Choroid plexus epithelial cell (primary cell): ENCODE results near the gene ADH7.
"Not testable (repeated sequence)": the region's sequence is repeated elsewhere in the genome, so short reads cannot be mapped to it uniquely, and the experiment has no call there.

Source experiments
- DNase-seq: peaks from one replicate; pipeline ENCODE4 v3.0.0-alpha.2; 2010; ENCODE audit warnings: low read depth
- H3K4me3 ChIP-seq: 2 replicates; pipeline ENCODE4 v1.5.1; 2011; ENCODE audit warnings: low read depth, mild to moderate bottlenecking, control low read depth, low read length, moderate library complexity
- CTCF ChIP-seq: conservative IDR thresholded peaks from 2 replicates; pipeline ENCODE4 v1.5.1; 2011; ENCODE audit warnings: low read depth, mild to moderate bottlenecking, control low read depth, inconsistent platforms, low read length, moderate library complexity

Gene ADH7

GRCh38 chr4:99382745-99383360, 52.3 kb downstream of the ADH7 start:
- no peak for TF ChIP-seq CTCF
- DNase-seq = peak; percentile 56
- no peak overlapping the region for H3K4me3 ChIP-seq

GRCh38 chr4:99381588-99382175, 53.5 kb downstream of the ADH7 start:
- no peak for TF ChIP-seq CTCF
- H3K4me3 ChIP-seq = no peak overlapping the region
- DNase-seq = no peak

- peak; percentile 47 for DNase-seq
- H3K4me3 ChIP-seq = no peak overlapping the region
- no peak for TF ChIP-seq CTCF
These were observed 55.6 kb downstream of the ADH7 start for GRCh38 chr4:99379571-99379970.

DNA sequence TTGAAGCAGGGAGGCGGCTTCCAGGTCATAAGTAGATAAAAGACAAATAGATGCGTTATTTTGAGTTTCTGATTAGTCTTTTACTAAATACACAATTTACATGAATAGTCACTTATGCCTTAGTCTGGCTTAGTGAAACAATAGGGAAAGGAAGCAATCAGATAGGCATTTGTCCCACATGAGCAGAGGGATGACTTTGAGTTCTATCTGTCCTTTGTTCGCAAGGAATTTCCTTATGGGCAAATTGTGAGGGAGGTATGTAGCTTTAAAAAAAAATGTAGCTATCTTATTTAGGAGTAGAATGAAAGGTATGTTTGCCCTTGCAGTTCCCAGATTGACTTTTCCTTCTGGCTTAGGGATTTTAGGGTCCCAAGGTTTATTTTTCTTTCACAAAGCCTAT, 56.3 kb downstream of the ADH7 start:
- no peak for DNase-seq
- TF ChIP-seq CTCF = no peak
- H3K4me3 ChIP-seq = no peak overlapping the region

DNA sequence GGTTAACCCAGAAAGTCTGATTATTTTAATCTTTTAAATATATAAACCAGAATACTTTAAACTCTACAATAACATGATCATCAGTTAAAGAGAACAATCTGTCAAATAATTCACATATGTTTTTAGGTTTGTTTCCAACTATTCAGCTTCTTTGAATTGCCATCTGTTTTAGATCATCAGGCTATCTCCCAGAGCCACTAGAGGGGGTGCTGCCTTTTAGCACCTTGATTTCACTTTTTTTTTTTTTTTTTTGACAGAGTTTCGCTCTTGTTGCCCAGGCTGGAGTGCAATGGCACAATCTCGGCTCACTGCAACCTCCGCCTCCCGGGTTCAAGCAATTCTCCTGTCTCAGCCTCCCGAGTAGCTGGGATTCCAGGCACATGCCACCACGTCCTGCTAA, 57.8 kb downstream of the ADH7 start:
- H3K4me3 ChIP-seq = not testable (repeated sequence)
- peak; percentile 67 for TF ChIP-seq CTCF
- peak; percentile 59 for DNase-seq

DNA sequence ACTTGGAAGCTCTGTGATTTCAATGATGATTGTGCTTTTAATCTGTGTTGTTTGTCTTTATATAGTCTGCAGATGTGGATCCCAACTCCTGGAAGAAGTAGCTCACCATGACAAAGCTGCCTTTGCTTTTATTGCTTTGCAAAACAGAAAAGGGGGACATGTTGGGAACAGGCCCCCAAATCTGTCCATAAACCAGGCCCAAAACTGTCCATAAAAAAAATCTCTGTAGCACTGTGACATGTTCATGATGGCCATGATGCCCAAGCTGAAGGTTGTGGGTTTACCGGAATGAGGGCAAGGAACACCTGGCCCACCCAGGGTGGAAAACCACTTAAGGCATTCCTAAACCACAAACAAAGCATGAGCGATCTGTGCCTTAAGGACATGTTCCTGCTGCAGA, 62.7 kb downstream of the ADH7 start:
- not testable (repeated sequence) for DNase-seq, H3K4me3 ChIP-seq

DNA sequence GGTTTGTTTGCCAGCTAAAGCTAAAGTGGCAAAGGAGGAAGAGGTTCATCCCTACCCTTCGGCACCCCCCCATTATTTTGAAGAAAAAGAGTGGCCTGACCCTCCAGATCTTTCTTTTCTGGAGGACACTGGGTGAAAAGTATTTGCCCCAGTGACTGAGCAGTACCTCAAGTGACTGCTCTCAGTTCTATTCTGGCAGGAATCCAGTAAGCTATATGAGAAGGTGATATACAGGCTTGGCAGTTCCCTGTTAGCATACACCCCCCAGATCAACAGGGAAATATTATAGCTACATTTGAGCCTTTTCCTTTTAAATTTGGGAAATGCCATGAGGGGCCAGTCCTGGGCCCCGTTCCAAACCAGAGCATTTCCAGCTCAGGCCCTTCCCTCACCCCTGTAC, 67.3 kb downstream of the ADH7 start:
- not testable (repeated sequence) for DNase-seq, H3K4me3 ChIP-seq

DNA sequence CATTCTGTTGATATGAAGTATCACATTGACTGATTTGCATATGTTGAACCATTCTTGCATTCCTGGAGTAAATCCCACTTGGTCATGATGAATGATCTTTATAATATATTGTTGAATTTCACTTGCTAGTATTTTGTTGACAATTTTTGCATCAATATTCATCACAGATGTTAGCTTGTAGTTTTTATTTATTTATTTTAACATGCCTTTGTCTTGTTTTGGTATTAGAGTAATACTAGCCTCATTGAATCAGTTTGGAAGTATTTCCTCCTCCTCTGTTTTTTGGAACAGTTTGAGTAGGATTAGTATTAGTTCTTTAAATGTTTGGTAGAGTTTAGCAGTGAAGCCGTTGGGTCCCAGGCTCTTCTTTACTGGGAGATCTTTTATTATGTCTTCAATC, 68.7 kb downstream of the ADH7 start:
- DNase-seq = no peak
- no peak overlapping the region for H3K4me3 ChIP-seq
- no peak for TF ChIP-seq CTCF
